ENCODE data around the gene CTNNBIP1. TPM values are rescaled to one million over a fixed set of nuclear protein-coding genes. Genes with fewer than 3 reads are reported as not detected.
A peak's percentile ranks its signal among the peaks of the same experiment; 100 is the strongest.

CTNNBIP1 gene
- total RNA-seq, 1 experiment from 2014 or later: 44.4 TPM

- H2BK15ac ChIP-seq (ENCODE audit: low read depth, low read length): no peak overlapping the region
- no peak overlapping the region for H4K8ac ChIP-seq (replicated peaks; ENCODE audit: insufficient read length, low read depth, low read length)
- no peak overlapping the region for H3K18ac ChIP-seq (ENCODE audit: insufficient read length, low read depth, low read length)
- H2BK5ac ChIP-seq (ENCODE audit: insufficient read length, low read length): no peak overlapping the region
- H3K9ac ChIP-seq (ENCODE audit: extremely low read depth, insufficient read length, low read length): no peak overlapping the region
- no peak overlapping the region for H3K4ac ChIP-seq (ENCODE audit: low read depth, low read length)
- peak overlapping the region; percentile 23 for H3K4me2 ChIP-seq (ENCODE audit: insufficient read depth, insufficient read length, low read length)
- no peaks in the 10 kb centered on the region for H3K79me1 ChIP-seq (ENCODE audit: insufficient read depth, low read depth, low read length, poor library complexity, severe bottlenecking)
- no peaks in the 10 kb centered on the region for H3K27me3 ChIP-seq (ENCODE audit: insufficient read depth, low read length)
- H4K5ac ChIP-seq (ENCODE audit: insufficient read length, low read depth, low read length): no peak overlapping the region
- no peaks in the 10 kb centered on the region for H4K20me1 ChIP-seq (ENCODE audit: control insufficient read depth, insufficient read depth, insufficient read length)
- Mint-ChIP-seq H3K4me3 (peak overlapping the region; percentile 17 to 55; a peak in 3 of 5 replicates), H3K27ac (peak overlapping the region; percentile 25 to 90 (median 87); a peak in 5 of 7 replicates), H3K27me3 (ENCODE audit: low read depth) (no peaks in the 10 kb centered on the region), H3K36me3 (ENCODE audit: insufficient read depth in 1 of 3, low read depth in 3 of 3) (peaks cover 6 to 32% (median 14%) of the 10 kb centered on the region in 3 experiments; a peak in 6 of 7 replicates), H3K9me3 (no peaks in the 10 kb centered on the region), H3K4me1 (peaks cover 36 to 47% of the 10 kb centered on the region in 2 experiments)
- H2AK5ac ChIP-seq (ENCODE audit: insufficient read length, low read length): no peak overlapping the region
- no peak overlapping the region for H4K91ac ChIP-seq (ENCODE audit: insufficient read length, low read depth, low read length)
- peak; percentile 70 for DNase-seq
- no peaks in the 10 kb centered on the region for H3K79me2 ChIP-seq (ENCODE audit: insufficient read depth, low read length)
- no peak overlapping the region for H2BK20ac ChIP-seq (ENCODE audit: low read depth, low read length, poor library complexity, severe bottlenecking)
- H2BK120ac ChIP-seq (ENCODE audit: low read depth, low read length, poor library complexity, severe bottlenecking): no peak overlapping the region
- H3K9me3 ChIP-seq (ENCODE audit: control insufficient read depth, low read depth, low read length): no peaks in the 10 kb centered on the region
- no peak overlapping the region for H3K14ac ChIP-seq (ENCODE audit: insufficient read depth, low read length)
- H3K27ac ChIP-seq (ENCODE audit: insufficient read length, low read depth, low read length): no peak overlapping the region
- no peaks in the 10 kb centered on the region; the same call in 1 of the 2 replicates for H3K4me1 ChIP-seq (ENCODE audit: insufficient read depth, low read length)
- H3K23me2 ChIP-seq (ENCODE audit: insufficient read length, low read depth, low read length, poor library complexity, severe bottlenecking): no peaks in the 10 kb centered on the region
- WGBS (ENCODE audit: extremely low coverage, insufficient read length, low lambda C conversion rate): 100% methylated on average over 1 of the region's 15 CpGs
- H2AFZ ChIP-seq (ENCODE audit: low read length): no peak overlapping the region
- no peak overlapping the region for H2BK12ac ChIP-seq (ENCODE audit: insufficient read length, low read depth, low read length)
- no peak overlapping the region for H3T11ph ChIP-seq (ENCODE audit: low read length)
- no peak for TF ChIP-seq CTCF (conservative IDR thresholded peaks at IDR 0.05)
- H3K23ac ChIP-seq (ENCODE audit: insufficient read length, low read depth, low read length): no peak overlapping the region
- no peak overlapping the region for H3K56ac ChIP-seq (ENCODE audit: insufficient read length, low read depth, low read length)
These were observed 19.6 kb upstream of the CTNNBIP1 start for GRCh38 chr1:9929431-9930385.
